HepG2 (cell line): ENCODE results near the gene GALNT18. TPM values are rescaled to one million over a fixed set of nuclear protein-coding genes. Genes with fewer than 3 reads are reported as not detected.

ENCODE experiments used
- ATAC-seq: fragments of 200-7000 bp; cut with Tn5 transposase; 3 replicates; pipeline ENCODE4 v1.9.1; 2020; ENCODE audit warnings: mild to moderate bottlenecking, moderate library complexity
- BruUV-seq: library from RNA; stranded (reverse); fragments of 400-500 nt; replicated peaks from 2 replicates; lab custom pipeline; 2021; lab: Mats Ljungman, UMichigan
- CTCF ChIA-PET: fragments of 300-600 bp; formaldehyde crosslinking; extraction: SDS; loops from one replicate; lab custom pipeline; 2021; ENCODE audit warnings: low total read pairs, inconsistent platforms, low intra/inter-chr PET ratio; lab: Yijun Ruan, JAX
- POLR2A ChIA-PET: fragments of 350-600 bp; sonication (Branson Sonifier 250); formaldehyde crosslinking; loops from one replicate; lab custom pipeline; 2020; ENCODE audit warnings: antibody characterized with exemption, inconsistent platforms; lab: Yijun Ruan, JAX
- DNase-seq: peaks from one replicate; pipeline ENCODE4 v3.0.0-alpha.2; 2015; ENCODE audit warnings: low spot score
- FAIRE-seq: peaks from 3 replicates; lab custom pipeline; 2011; peaks lifted over from hg19 to GRCh38; lab: Jason Lieb, UNC
- H2AFZ ChIP-seq: one replicate; pipeline ENCODE4 v1.6.1; 2011; ENCODE audit warnings: low read length, inconsistent platforms
- H3K27ac ChIP-seq: fragments of 300-600 bp; 3 replicates; pipeline ENCODE4 v1.8.0; 2011; ENCODE audit warnings: mixed run types, mild to moderate bottlenecking, mixed read lengths, low read length, inconsistent platforms; ENCODE audit not compliant: insufficient read depth; ENCODE audit errors: extremely low read length
- H3K27me3 ChIP-seq, 2 experiments: fragments of 200-600 bp in 1 of 2; 2 replicates in 1 of 2; 3 replicates in 1 of 2; pipeline versions ENCODE4 v1.6.0 to v1.8.0; 2011; ENCODE audit warnings: low read length in 2 of 2, mild to moderate bottlenecking in 2 of 2, moderate library complexity in 2 of 2, inconsistent platforms in 1 of 2; ENCODE audit not compliant: insufficient read depth in 2 of 2, control insufficient read depth in 1 of 2
- H3K36me3 ChIP-seq, 2 experiments: fragments of 200-600 bp in 1 of 2; replicated peaks in 1 of 2; 2 replicates in 1 of 2; 3 replicates in 1 of 2; pipeline versions ENCODE4 v1.5.1 to v1.8.0; 2011; ENCODE audit warnings: low read length in 2 of 2, inconsistent platforms in 1 of 2; ENCODE audit not compliant: insufficient read depth in 2 of 2, control insufficient read depth in 1 of 2
- H3K4me1 ChIP-seq: 2 replicates; pipeline ENCODE4 v1.5.1; 2012; ENCODE audit warnings: low read length, inconsistent platforms; ENCODE audit not compliant: insufficient read depth
- H3K4me2 ChIP-seq: 2 replicates; pipeline ENCODE4 v1.6.0; 2011; ENCODE audit warnings: low read depth, low read length, inconsistent platforms
- H3K4me3 ChIP-seq, 3 experiments: fragments of 200-600 bp in 1 of 3; sonication (generic), shearing (Covaris generic) in 1 of 3; replicated peaks in 1 of 3; 2 replicates each; pipeline ENCODE4 v1.5.1; 2011 to 2016; ENCODE audit warnings: low read length in 3 of 3, inconsistent platforms in 2 of 3, low read depth in 2 of 3, mild to moderate bottlenecking in 2 of 3, control low read depth in 1 of 3, mixed read lengths in 1 of 3; ENCODE audit not compliant: insufficient read depth in 1 of 3
- H3K79me2 ChIP-seq: one replicate; pipeline ENCODE4 v1.6.1; 2011; ENCODE audit warnings: low read length, inconsistent platforms; ENCODE audit not compliant: insufficient read depth
- H3K9ac ChIP-seq: 2 replicates; pipeline ENCODE4 v1.6.0; 2011; ENCODE audit warnings: mild to moderate bottlenecking, low read depth, low read length, inconsistent platforms; ENCODE audit not compliant: insufficient read depth
- H3K9me3 ChIP-seq: 2 replicates; pipeline ENCODE4 v1.5.1; 2012; ENCODE audit warnings: mild to moderate bottlenecking, low read length
- H4K20me1 ChIP-seq: 2 replicates; pipeline ENCODE4 v1.6.0; 2011; ENCODE audit warnings: inconsistent platforms, mild to moderate bottlenecking, low read length, moderate library complexity; ENCODE audit not compliant: insufficient read depth
- FLYWCH1 ChIP-seq: sonication (generic); formaldehyde crosslinking; IDR thresholded peaks from 2 replicates; pipeline ENCODE4 v1.8.1; 2023; ENCODE audit warnings: mild to moderate bottlenecking, missing genetic modification reagents
- IRF2 ChIP-seq: IDR thresholded peaks from 2 replicates; pipeline ENCODE4 v1.6.1; 2018; ENCODE audit warnings: missing genetic modification reagents, missing compliant biosample characterization
- KDM3A ChIP-seq: IDR thresholded peaks from 2 replicates; pipeline ENCODE4 v1.6.1; 2018; ENCODE audit warnings: low read depth, missing compliant biosample characterization
- KDM5B ChIP-seq: sonication (generic); formaldehyde crosslinking; IDR thresholded peaks from 2 replicates; pipeline ENCODE4 v1.4.0; 2020; ENCODE audit warnings: missing genetic modification reagents, mild to moderate bottlenecking, borderline replicate concordance
- LCORL ChIP-seq, 2 experiments: fragments of 450-650 bp in 1 of 2; sonication (generic) in 1 of 2; formaldehyde crosslinking in 1 of 2; IDR thresholded peaks; 2 replicates each; pipeline versions ENCODE4 v1.5.0 to v1.6.1; 2017 to 2020; ENCODE audit warnings: antibody characterized with exemption in 1 of 2, missing genetic modification reagents in 1 of 2
- MLLT10 ChIP-seq: sonication (generic); formaldehyde crosslinking; IDR thresholded peaks from 2 replicates; pipeline ENCODE4 v1.4.0; 2020; ENCODE audit warnings: missing genetic modification reagents
- RFXAP ChIP-seq: sonication (generic); formaldehyde crosslinking; IDR thresholded peaks from 2 replicates; pipeline ENCODE4 v1.4.0; 2020; ENCODE audit warnings: missing genetic modification reagents, borderline replicate concordance
- TAF1 ChIP-seq: sonication (generic); formaldehyde crosslinking; IDR thresholded peaks from 2 replicates; pipeline ENCODE4 v1.4.0; 2020; ENCODE audit warnings: missing genetic modification reagents
- TRAFD1 ChIP-seq: sonication (generic); formaldehyde crosslinking; IDR thresholded peaks from 2 replicates; pipeline ENCODE4 v1.5.1; 2020; ENCODE audit warnings: missing genetic modification reagents, mild to moderate bottlenecking, borderline replicate concordance
- ZFY ChIP-seq: sonication (generic); formaldehyde crosslinking; IDR thresholded peaks from 2 replicates; pipeline ENCODE4 v1.4.0; 2020; ENCODE audit warnings: missing genetic modification reagents
- ZMAT3 ChIP-seq: sonication (generic); formaldehyde crosslinking; conservative IDR thresholded peaks from 2 replicates; pipeline ENCODE4 v1.7.0; 2021; ENCODE audit warnings: missing genetic modification reagents
- ZNF460 ChIP-seq: sonication (generic); formaldehyde crosslinking; IDR thresholded peaks from 2 replicates; pipeline ENCODE4 v1.5.1; 2020; ENCODE audit warnings: missing genetic modification reagents, mild to moderate bottlenecking, borderline replicate concordance
- ZNF614 ChIP-seq: IDR thresholded peaks from 2 replicates; pipeline ENCODE4 v1.6.1; 2018; ENCODE audit warnings: missing biosample characterization, missing genetic modification reagents, inconsistent platforms, borderline replicate concordance
- ZNF746 ChIP-seq: sonication (generic); formaldehyde crosslinking; IDR thresholded peaks from 2 replicates; pipeline ENCODE4 v1.8.0; 2022; ENCODE audit warnings: mild to moderate bottlenecking, missing genetic modification reagents
- WGBS: methylation state at CpG from one replicate; pipeline ENCODE4 v1.1.6; 2017; ENCODE audit warnings: low lambda C conversion rate; 5-methylcytosine and 5-hydroxymethylcytosine counted together
- in situ Hi-C: cut with HindIII; loops from 2 replicates; pipeline ENCODE4 v1.10.0; 2017; ENCODE audit warnings: low pct_unique_long_range_greater_than_20kb; ENCODE audit not compliant: extremely low pct_ligation_motif_present
- intact Hi-C: fragments of 100-400 bp; cut with micrococcal nuclease; formaldehyde crosslinking; loops from one replicate; pipeline ENCODE4 v1.10.0; 2022; ENCODE audit not compliant: unreplicated experiment
- polyA plus RNA-seq, 8 experiments: library from polyadenylated mRNA; depleted of rRNA in 3 of 8; stranded (reverse) in 7 of 8; unstranded in 1 of 8; fragments of >200 nt; fragmentation: Illumina TruSeq in 4 of 8; extraction: Trizol in 4 of 8; gene quantifications; 2 replicates each; pipeline versions ENCODE4 v1.2.1 to v1.2.3, GENCODE V29; 2011 to 2016; ENCODE audit warnings: low read depth in 4 of 8, missing spikeins in 1 of 8, mixed read lengths in 1 of 8; ENCODE audit not compliant: insufficient read depth in 1 of 8
- total RNA-seq, 5 experiments: library from RNA; depleted of rRNA; stranded (reverse); fragments of >200 nt; fragmentation: Illumina TruSeq; extraction: Trizol; gene quantifications; 2 replicates each; pipeline ENCODE4 v1.2.3, GENCODE V29; 2016; ENCODE audit warnings: low read depth in 1 of 5
- TF ChIP-seq, protein P1 (sequence below): sonication (generic); formaldehyde crosslinking; IDR thresholded peaks from 2 replicates; pipeline ENCODE4 v1.5.0; 2020; ENCODE audit warnings: missing genetic modification reagents
- TF ChIP-seq, protein P2 (sequence below): sonication (generic); formaldehyde crosslinking; IDR thresholded peaks from 2 replicates; pipeline ENCODE4 v1.8.0; 2022; ENCODE audit warnings: mild to moderate bottlenecking, missing genetic modification reagents, moderate library complexity
- TF ChIP-seq, protein P3 (sequence below): sonication (generic); IDR thresholded peaks from 2 replicates; pipeline ENCODE4 v1.6.1; 2016; ENCODE audit warnings: low read depth, borderline replicate concordance

The GALNT18 gene
- total and polyA plus RNA-seq, 2 of the 13 experiments (the other 11 are each of a cell fraction or from before 2014, with no cell fraction given) = 0.11 TPM; not detected in 1

DNA sequence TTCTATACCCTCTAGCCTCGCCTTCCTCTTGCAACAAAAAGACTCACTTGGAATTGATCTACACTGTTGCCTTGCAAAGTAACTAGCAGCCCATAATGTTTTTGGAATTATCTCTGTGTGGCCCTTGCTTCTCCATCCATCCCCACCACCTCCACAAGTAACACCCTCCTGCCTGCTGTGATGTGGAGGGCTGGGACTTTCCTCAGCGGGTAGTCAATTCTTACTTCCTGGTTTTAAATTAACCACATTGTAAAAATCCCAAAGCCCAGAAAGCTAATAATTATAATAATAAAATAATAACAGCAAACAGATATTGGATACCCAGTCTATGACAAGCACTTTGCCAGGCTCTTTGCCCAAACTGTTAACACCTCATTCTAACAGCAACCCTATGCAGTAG, 40.8 kb upstream of the GALNT18 start:
- Histone ChIP-seq H3K4me3 (no peak overlapping the region), H3K4me2 (no peak overlapping the region), H2AFZ (no peak overlapping the region), H3K27me3 (peaks cover 1 to 13% of the 10 kb centered on the region in 2 experiments; a peak in 2 of 5 replicates), H4K20me1 (no peaks in the 10 kb centered on the region; the same call in 1 of the 2 replicates), H3K27ac (no peak overlapping the region), H3K4me1 (no peaks in the 10 kb centered on the region), H3K36me3 (no peaks in the 10 kb centered on the region), H3K9me3 (no peaks in the 10 kb centered on the region), H3K79me2 (no peaks in the 10 kb centered on the region), H3K9ac (no peak overlapping the region)
- TF ChIP-seq KDM3A (CRISPR knock-in tag) = no peak
- TF ChIP-seq ZNF746 (CRISPR knock-in tag) = no peak
- TF ChIP-seq ZNF614 (CRISPR knock-in tag) = no peak
- TF ChIP-seq, protein P1, sequence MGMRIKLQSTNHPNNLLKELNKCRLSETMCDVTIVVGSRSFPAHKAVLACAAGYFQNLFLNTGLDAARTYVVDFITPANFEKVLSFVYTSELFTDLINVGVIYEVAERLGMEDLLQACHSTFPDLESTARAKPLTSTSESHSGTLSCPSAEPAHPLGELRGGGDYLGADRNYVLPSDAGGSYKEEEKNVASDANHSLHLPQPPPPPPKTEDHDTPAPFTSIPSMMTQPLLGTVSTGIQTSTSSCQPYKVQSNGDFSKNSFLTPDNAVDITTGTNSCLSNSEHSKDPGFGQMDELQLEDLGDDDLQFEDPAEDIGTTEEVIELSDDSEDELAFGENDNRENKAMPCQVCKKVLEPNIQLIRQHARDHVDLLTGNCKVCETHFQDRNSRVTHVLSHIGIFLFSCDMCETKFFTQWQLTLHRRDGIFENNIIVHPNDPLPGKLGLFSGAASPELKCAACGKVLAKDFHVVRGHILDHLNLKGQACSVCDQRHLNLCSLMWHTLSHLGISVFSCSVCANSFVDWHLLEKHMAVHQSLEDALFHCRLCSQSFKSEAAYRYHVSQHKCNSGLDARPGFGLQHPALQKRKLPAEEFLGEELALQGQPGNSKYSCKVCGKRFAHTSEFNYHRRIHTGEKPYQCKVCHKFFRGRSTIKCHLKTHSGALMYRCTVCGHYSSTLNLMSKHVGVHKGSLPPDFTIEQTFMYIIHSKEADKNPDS (CRISPR knock-in tag) = no peak
- TF ChIP-seq TRAFD1 = no peak
- TF ChIP-seq KDM5B (CRISPR knock-in tag) = no peak
- TF ChIP-seq IRF2 (CRISPR knock-in tag) = no peak
- no peak for TF ChIP-seq RFXAP
- TF ChIP-seq, protein P2, sequence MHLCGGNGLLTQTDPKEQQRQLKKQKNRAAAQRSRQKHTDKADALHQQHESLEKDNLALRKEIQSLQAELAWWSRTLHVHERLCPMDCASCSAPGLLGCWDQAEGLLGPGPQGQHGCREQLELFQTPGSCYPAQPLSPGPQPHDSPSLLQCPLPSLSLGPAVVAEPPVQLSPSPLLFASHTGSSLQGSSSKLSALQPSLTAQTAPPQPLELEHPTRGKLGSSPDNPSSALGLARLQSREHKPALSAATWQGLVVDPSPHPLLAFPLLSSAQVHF (CRISPR knock-in tag) = no peak
- no peak for TF ChIP-seq ZNF460 (CRISPR knock-in tag)
- TF ChIP-seq TAF1 (CRISPR knock-in tag) = no peak
- TF ChIP-seq LCORL (IDR thresholded peaks at IDR 0.05) = no peak
- no peak for TF ChIP-seq LCORL (CRISPR knock-in tag; IDR thresholded peaks at IDR 0.05)
- no peak for TF ChIP-seq MLLT10 (CRISPR knock-in tag)
- no peak for TF ChIP-seq FLYWCH1
- TF ChIP-seq ZMAT3 (CRISPR knock-in tag) = no peak
- no peak for TF ChIP-seq ZFY
- TF ChIP-seq, protein P3, sequence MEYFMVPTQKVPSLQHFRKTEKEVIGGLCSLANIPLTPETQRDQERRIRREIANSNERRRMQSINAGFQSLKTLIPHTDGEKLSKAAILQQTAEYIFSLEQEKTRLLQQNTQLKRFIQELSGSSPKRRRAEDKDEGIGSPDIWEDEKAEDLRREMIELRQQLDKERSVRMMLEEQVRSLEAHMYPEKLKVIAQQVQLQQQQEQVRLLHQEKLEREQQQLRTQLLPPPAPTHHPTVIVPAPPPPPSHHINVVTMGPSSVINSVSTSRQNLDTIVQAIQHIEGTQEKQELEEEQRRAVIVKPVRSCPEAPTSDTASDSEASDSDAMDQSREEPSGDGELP = no peak
- in situ Hi-C loops = no loop called here
- CTCF ChIA-PET = no interaction called here
- ATAC-seq (no peak), DNase-seq (no peak), FAIRE-seq (no peak)
- WGBS = 19% methylated on average over 2 of the region's 2 CpGs
- BruUV-seq = no TSS peak
- intact Hi-C loops = no loop called here
- POLR2A ChIA-PET = no interaction called here
